Islet of Langerhans (tissue), 1 donor: ENCODE results near the gene TCEA2.
"Not testable (repeated sequence)": the region's sequence is repeated elsewhere in the genome, so short reads cannot be mapped to it uniquely, and the experiment has no call there.

Experiments used
- FAIRE-seq: peaks from one replicate; lab custom pipeline; 2011; peaks lifted over from hg19 to GRCh38; lab: Jason Lieb, UNC

The TCEA2 gene

GRCh38 chr20:64108731-64109681 is 46.0 kb downstream of the TCEA2 start:
- no peak for FAIRE-seq

GRCh38 chr20:64109831-64110391 is 46.9 kb downstream of the TCEA2 start:
- no peak for FAIRE-seq

GRCh38 chr20:64110411-64111068 is 47.5 kb downstream of the TCEA2 start:
- FAIRE-seq = no peak

- FAIRE-seq = no peak
Observed at GRCh38 chr20:64111841-64112641, 49.0 kb downstream of the TCEA2 start.

GRCh38 chr20:64112691-64113443 is 49.9 kb downstream of the TCEA2 start:
- no peak for FAIRE-seq

- FAIRE-seq = no peak
Observed at GRCh38 chr20:64113444-64113775, 50.4 kb downstream of the TCEA2 start.

GRCh38 chr20:64113796-64114355 is 50.9 kb downstream of the TCEA2 start:
- no peak for FAIRE-seq

GRCh38 chr20:64114356-64114971 is 51.5 kb downstream of the TCEA2 start:
- FAIRE-seq = no peak

- no peak for FAIRE-seq
Observed at GRCh38 chr20:64115171-64115911, 52.3 kb downstream of the TCEA2 start.

- no peak for FAIRE-seq
Observed at GRCh38 chr20:64116016-64116415, 53.0 kb downstream of the TCEA2 start.

- no peak for FAIRE-seq
Observed at GRCh38 chr20:64116541-64117431, 53.8 kb downstream of the TCEA2 start.

GRCh38 chr20:64117432-64117777 is 54.4 kb downstream of the TCEA2 start:
- FAIRE-seq = not testable (repeated sequence)

- no peak for FAIRE-seq
Observed at GRCh38 chr20:64119301-64119680, 56.3 kb downstream of the TCEA2 start.

GRCh38 chr20:64119681-64120341 is 56.8 kb downstream of the TCEA2 start:
- FAIRE-seq = no peak

GRCh38 chr20:64121586-64121985 is 58.6 kb downstream of the TCEA2 start:
- no peak for FAIRE-seq
